GF-D8 (cell line): ENCODE results near the gene SLC35A3.
"Not testable (repeated sequence)": the region's sequence is repeated elsewhere in the genome, so short reads cannot be mapped to it uniquely, and the experiment has no call there.

Experiments
- DNase-seq: peaks from one replicate; lab custom pipeline; 2025; lab: John Stamatoyannopoulos, UW

The SLC35A3 gene

GRCh38 chr1:100036718-100037655 is 67.2 kb downstream of the SLC35A3 start:
- no peak for DNase-seq

GRCh38 chr1:100037656-100037926 is 67.8 kb downstream of the SLC35A3 start:
- no peak for DNase-seq

DNA sequence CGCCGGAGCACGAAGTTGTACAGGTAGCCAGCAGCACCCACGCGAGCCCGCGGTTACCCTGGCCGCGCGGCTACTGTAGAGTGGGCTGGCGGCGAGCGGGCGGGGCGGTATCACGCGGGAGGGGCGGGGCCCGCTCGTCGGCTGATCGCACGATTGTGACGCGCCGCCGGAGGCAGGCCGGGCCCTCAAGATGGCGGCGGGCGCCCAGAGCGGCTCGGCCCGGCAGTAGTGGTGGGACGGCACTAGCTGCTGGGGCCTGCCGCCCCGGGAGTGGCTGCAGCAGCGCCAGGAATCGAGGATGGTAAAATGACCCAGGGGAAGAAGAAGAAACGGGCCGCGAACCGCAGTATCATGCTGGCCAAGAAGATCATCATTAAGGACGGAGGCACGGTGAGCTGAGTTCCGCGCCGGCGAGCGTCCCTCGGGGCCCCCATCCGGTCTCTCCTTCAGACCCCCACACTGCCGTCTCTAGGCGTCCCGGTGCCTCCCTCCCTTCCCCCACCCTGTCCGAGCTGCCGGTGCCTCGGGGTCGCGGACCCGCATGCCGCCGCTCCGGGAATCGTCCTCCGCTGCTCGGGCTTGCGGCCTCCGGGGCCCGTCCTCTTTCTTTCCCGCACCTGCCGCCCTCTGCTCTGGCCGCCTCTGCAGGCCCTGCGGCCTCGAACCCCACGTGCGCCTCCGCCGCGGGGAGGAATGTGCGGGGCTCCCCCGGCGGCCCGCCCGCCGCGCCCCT is 68.3 kb downstream of the SLC35A3 start:
- DNase-seq: peak; percentile 59

- DNase-seq: no peak
Observed at GRCh38 chr1:100038660-100039287, 69.0 kb downstream of the SLC35A3 start.

- DNase-seq: no peak
Observed at GRCh38 chr1:100039591-100039990, 69.8 kb downstream of the SLC35A3 start.

GRCh38 chr1:100045206-100045605 is 75.4 kb downstream of the SLC35A3 start:
- DNase-seq: no peak

- not testable (repeated sequence) for DNase-seq
Observed at GRCh38 chr1:100047235-100047708, 77.5 kb downstream of the SLC35A3 start.

- no peak for DNase-seq
Observed at GRCh38 chr1:100050139-100050538, 80.3 kb downstream of the SLC35A3 start.

GRCh38 chr1:100051401-100051800 is 81.6 kb downstream of the SLC35A3 start:
- DNase-seq: no peak

- no peak for DNase-seq
Observed at GRCh38 chr1:100051893-100052292, 82.1 kb downstream of the SLC35A3 start.

- no peak for DNase-seq
Observed at GRCh38 chr1:100053119-100053518, 83.3 kb downstream of the SLC35A3 start.

DNA sequence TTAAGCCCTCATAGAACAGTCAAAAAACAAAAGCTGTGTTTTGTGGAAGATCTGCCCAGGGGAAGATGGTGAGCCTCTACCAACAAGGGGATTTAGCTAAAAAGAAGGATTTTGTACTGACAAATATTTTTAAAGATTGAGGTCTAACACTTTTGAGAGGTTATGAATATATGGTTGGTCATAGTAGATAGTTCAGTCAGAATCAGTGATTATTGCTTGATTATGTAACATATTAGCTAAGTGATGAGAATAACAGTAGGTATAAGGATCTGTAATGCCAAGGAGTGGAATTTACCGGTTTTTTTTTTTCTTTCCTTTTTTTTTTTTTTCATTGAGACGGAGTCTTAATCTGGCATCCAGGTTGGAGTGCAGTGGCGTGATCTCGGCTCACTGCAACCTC is 83.9 kb downstream of the SLC35A3 start:
- no peak for DNase-seq

- no peak for DNase-seq
Observed at GRCh38 chr1:100061681-100062080, 91.9 kb downstream of the SLC35A3 start.

DNA sequence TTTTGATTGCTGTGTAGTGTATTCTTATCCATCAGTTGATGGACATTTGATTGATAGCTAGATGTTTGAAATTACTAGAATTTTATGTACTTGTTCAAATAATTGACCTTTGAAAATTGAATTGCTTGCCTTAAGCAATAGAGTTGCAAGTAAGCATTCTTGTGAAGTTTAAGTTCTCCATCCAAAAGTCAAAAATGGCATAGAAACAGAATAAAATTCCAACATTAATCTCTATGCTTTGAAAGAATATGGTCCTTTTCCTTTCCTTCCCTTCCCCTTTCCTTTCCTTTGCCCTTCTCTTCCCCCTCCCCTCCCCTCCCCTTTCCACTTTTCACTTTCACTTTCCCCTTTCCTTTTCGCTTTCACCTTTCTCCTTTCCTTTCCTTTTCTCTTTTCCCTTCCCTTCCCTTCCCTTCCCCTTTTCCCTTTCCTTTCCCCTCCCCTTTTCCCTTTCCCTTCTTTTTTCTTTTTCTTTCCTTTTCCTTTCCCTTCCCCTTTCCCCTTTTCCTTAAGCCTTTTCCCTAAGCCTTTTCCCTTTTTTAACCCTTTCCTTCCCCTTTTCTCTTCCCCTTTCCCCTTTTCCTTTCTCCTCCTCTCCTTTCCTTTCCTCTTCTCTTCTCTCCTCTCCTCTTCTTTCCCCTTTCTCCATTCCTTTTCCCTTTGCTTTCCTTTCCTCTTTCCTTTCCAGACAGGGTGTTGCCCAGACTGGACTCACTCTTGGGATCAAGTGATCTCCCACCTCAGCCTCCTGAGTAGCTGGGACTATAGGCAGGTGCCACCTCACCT is 95.6 kb downstream of the SLC35A3 start:
- no peak for DNase-seq

DNA sequence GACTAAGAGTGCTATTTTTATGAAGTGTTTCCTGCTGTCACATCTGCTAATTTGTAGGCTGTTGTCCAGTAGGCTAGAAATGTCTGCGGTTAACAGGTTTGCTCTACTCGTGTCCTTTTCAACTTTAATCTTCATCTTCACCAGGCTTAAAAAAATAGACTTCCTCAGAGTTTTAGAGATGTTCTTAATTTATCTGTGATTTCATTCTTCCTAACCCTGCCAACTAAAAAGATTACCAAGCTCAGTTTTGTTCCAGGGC is 96.1 kb downstream of the SLC35A3 start:
- no peak for DNase-seq

GRCh38 chr1:100070201-100070939 is 100.6 kb downstream of the SLC35A3 start:
- no peak for DNase-seq

DNA sequence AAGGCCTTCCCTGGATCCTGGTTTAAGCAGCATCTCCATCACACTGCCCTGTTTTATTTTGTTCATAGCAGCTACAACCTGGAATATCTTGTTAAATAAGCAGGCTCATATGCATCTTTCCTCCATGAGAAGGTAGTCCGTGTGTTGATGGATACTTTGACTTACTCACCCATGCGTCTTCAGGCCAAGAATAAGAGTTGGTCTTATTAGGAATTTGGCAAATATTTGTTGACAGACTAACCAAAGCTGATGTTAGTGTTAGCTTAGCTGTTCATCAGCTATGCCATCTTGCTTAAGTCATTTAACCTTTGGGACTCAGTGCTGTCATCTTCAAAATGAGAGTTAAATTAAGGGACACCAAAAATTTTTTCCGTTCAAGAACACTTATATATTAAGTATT is 103.7 kb downstream of the SLC35A3 start:
- DNase-seq: no peak

GRCh38 chr1:100074604-100075395 is 105.0 kb downstream of the SLC35A3 start:
- DNase-seq: no peak

DNA sequence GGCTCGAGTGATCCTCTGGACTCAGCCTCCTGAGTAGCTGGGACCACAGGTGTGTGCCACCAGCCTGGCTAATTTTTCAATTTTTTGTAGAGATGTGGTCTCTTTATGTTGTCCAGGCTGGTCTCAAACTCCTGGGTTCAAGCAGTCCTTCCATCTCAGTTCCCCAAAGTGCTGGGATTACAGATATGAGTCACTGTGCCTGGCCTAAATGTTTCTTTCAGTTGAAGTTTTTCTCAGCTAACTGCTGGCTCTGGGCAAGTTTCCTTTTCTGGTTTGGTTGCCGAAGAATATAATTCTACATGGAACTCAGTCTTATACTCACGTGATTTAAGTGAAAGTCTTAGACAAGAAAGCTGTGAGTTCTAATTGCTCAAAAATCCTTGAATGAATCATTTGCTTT is 106.0 kb downstream of the SLC35A3 start:
- DNase-seq: no peak

GRCh38 chr1:100076319-100076718 is 106.5 kb downstream of the SLC35A3 start:
- DNase-seq: no peak

DNA sequence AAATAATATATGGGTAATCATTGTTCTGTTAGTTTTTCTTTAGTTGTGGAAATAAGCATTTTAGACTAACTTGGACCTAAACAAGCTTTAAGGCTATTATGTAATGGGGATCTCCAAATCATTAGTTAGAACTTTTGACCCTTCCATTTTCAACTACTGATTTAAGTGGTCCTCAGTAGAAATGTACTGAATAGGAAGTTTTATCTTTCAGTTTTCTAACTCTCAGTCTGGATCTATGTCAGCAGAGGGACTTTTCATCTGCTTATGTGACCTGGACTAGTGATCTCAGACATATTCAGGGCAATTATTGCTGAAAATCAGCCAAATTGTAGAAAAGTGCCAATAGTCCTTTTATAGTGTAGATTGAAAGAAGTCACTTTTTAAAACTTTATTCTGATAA is 106.9 kb downstream of the SLC35A3 start:
- DNase-seq: no peak
